ENCODE measurements around the gene PMM2.

Gene PMM2

GRCh38 chr16:8888951-8889892 lies 91.6 kb downstream of the PMM2 start:
- TF ChIP-seq JUND (IDR thresholded peaks at IDR 0.05; ENCODE audit: low read depth), result no peak
- no peak for DNase-seq (ENCODE audit: low read depth in 1 of 2, low spot score in 1 of 2)
- in situ Hi-C loops (cut with HindIII; ENCODE audit: low pct_unique_long_range_greater_than_20kb, low sequenced_read_pairs), result no loop called here

DNA sequence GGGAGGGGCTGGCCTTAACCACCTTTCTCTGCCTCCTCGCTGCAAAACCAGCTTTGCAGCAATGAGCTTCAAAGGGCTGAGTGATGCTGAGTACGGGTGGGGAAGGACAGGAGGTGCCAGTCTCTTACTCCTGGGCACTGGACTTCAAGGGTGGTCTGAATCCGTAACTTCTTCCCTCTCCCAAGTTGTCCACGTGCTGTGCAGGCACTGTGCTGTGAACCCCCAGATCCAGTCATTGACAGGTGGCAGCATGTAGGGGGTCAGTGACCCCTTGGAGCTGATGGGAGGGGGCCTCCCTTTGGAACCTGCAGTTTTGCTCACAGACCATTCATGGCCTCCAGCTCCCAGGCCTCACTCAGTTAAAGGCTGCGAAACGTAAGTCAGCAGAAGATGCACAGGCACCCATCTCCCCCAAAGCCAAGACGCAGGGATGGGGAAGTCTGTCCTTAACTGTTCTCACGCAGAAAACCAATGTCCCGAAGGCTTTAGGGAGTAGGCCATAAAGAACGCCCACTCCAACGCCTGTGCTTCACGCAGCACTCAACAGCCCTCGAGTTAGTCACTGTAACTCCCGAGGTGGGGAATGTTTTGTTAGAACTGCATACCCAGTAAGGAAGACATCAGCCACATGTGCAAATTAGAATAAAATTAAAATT lies 92.4 kb downstream of the PMM2 start:
- no peak for DNase-seq (ENCODE audit: low read depth in 1 of 2, low spot score in 1 of 2)
- in situ Hi-C loops (cut with HindIII; ENCODE audit: low pct_unique_long_range_greater_than_20kb, low sequenced_read_pairs), result no loop called here
- no peak for TF ChIP-seq JUND (IDR thresholded peaks at IDR 0.05; ENCODE audit: low read depth)

GRCh38 chr16:8890549-8890921 lies 92.9 kb downstream of the PMM2 start:
- no peak for DNase-seq (ENCODE audit: low read depth in 1 of 2, low spot score in 1 of 2)
- in situ Hi-C loops (cut with HindIII; ENCODE audit: low pct_unique_long_range_greater_than_20kb, low sequenced_read_pairs), result no loop called here
- no peak for TF ChIP-seq JUND (IDR thresholded peaks at IDR 0.05; ENCODE audit: low read depth)

- in situ Hi-C loops (cut with HindIII; ENCODE audit: low pct_unique_long_range_greater_than_20kb, low sequenced_read_pairs), result no loop called here
These were observed 94.5 kb downstream of the PMM2 start for GRCh38 chr16:8892101-8892575.

DNA sequence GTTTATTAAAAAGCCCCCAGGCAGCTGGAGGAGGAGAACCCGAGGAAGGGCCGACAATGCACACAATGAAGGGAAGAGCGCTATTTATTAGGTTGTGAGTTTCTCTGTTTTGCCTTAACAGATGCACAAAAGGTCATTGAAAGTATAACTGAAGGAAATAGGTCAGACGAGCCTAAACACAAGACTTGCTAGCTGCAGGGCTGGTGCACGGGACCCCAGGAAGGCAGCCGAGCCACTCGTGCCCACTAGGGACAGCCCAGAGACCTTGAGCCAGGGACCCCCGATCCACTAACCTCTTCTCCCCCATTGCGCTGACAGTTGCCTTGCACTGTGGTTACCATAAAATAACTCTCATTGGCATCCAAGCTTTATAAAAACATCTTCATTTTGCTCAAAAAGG lies 95.8 kb downstream of the PMM2 start:
- DNase-seq (ENCODE audit: low read depth in 1 of 2, low spot score in 1 of 2), result no peak
- in situ Hi-C loops (cut with HindIII; ENCODE audit: low pct_unique_long_range_greater_than_20kb, low sequenced_read_pairs), result no loop called here
- no peak for TF ChIP-seq JUND (IDR thresholded peaks at IDR 0.05; ENCODE audit: low read depth)

More at GRCh38 chr16:8892101-8892575, 94.5 kb downstream of the PMM2 start:
- DNase-seq (ENCODE audit: low read depth in 1 of 2, low spot score in 1 of 2), result no peak
- no peak for TF ChIP-seq JUND (IDR thresholded peaks at IDR 0.05; ENCODE audit: low read depth)

DNA sequence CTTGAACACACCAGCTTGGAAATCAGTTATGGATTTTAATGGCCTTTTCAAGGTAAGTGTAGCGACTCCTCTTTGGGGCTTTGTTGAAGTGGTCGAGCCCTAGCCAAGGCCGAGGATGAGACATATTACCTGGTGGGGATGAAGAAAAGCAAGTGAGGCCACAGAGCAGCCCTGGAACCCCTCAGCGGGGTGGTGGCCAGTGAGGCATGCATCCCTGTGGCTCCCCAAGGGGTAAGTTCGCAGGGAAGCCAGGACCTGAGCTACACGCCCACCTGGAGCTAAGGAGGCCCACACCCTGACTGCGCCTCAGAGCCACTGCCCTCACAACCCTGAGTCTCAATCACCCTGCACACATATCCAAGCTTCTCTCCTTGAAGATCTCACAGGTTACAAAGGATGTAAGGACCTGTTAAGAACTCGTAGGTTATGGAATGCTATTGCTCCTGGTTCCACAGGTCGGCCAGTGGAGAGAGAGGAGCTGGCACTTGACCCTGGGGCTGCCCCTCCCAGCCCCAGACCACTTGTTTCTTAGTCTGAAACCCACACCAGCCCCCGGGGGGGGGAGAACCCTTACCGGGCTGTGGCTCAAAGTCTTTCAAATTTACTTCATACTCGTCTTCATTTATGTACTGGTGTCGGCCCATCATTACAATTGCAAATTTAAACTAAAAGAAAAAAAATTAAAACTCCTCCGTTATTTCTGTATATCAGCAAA lies 96.5 kb downstream of the PMM2 start:
- in situ Hi-C loops (cut with HindIII; ENCODE audit: low pct_unique_long_range_greater_than_20kb, low sequenced_read_pairs), result no loop called here
- no peak for DNase-seq (ENCODE audit: low read depth in 1 of 2, low spot score in 1 of 2)
- TF ChIP-seq JUND (IDR thresholded peaks at IDR 0.05; ENCODE audit: low read depth), result no peak

- in situ Hi-C loops (cut with HindIII; ENCODE audit: low pct_unique_long_range_greater_than_20kb, low sequenced_read_pairs), result no loop called here
- no peak for DNase-seq (ENCODE audit: low read depth in 1 of 2, low spot score in 1 of 2)
- no peak for TF ChIP-seq JUND (IDR thresholded peaks at IDR 0.05; ENCODE audit: low read depth)
These were observed 97.2 kb downstream of the PMM2 start for GRCh38 chr16:8894736-8895334.

DNA sequence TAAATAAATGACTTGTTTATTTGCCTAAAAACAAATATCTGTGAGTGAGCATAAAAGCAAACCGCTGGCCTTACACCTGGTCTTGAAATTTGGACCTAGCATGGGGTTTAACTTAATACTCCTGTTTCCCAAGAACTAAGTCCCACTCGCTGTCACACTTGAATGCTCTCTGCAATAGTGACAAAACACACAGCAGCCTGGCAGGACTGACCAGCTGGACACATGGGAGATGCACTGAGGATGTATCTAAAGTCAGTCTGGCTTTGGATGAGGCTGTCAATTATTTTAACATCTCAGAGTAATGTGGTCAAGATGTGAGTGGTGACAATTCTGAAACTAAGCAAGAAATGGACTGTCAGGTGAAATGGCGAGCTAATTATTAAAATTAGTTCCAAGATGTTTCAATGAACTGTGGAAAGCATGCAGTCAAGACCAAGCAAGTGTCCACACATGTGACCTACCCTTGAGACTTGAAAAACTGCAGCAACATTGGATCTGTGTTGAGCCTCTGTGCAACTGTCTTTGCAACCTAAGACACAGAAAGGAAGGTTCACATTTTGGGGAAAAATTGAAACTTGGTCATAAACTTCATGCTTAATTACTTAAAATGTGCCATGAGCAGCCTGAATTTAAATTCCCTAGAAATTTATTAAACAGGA lies 101.2 kb downstream of the PMM2 start:
- no peak for TF ChIP-seq JUND (IDR thresholded peaks at IDR 0.05; ENCODE audit: low read depth)
- DNase-seq (ENCODE audit: low read depth in 1 of 2, low spot score in 1 of 2), result no peak
- in situ Hi-C loops (cut with HindIII; ENCODE audit: low pct_unique_long_range_greater_than_20kb, low sequenced_read_pairs), result no loop called here
